CD4-positive, CD25-positive, alpha-beta regulatory T cell (primary cell): ENCODE data around the gene LZTR1. TPM values are rescaled to one million over a fixed set of nuclear protein-coding genes. Genes with fewer than 3 reads are reported as not detected.
"Not testable (repeated sequence)": the region's sequence is repeated elsewhere in the genome, so short reads cannot be mapped to it uniquely, and the experiment has no call there.

Experiments used
- ATAC-seq, 2 donors: fragments of 150-1000 bp; cut with Tn5 transposase; one replicate each; pipeline ENCODE4 v1.10.0; 2021; ENCODE audit warnings: low read depth in 2 of 2, moderate number of reproducible peaks in 2 of 2, moderate library complexity in 1 of 2
- DNase-seq, 3 donors: peaks; one replicate each; pipeline versions ENCODE4 v3.0.0 to v3.0.0-alpha.2; 2012 to 2022; ENCODE audit warnings: mixed read lengths in 1 of 3
- H3K27ac ChIP-seq: one replicate; pipeline ENCODE4 v1.7.0; 2013; ENCODE audit warnings: mild to moderate bottlenecking, low read length; ENCODE audit not compliant: insufficient read depth, poor library complexity, severe bottlenecking
- H3K27me3 ChIP-seq: one replicate; pipeline ENCODE4 v1.7.0; 2013; ENCODE audit warnings: low read length; ENCODE audit not compliant: control insufficient read depth, insufficient read depth
- H3K36me3 ChIP-seq: one replicate; pipeline ENCODE4 v1.7.0; 2013; ENCODE audit warnings: mild to moderate bottlenecking, low read length, moderate library complexity; ENCODE audit not compliant: control insufficient read depth, insufficient read depth
- H3K4me1 ChIP-seq: 2 replicates; pipeline ENCODE4 v1.7.0; 2013; ENCODE audit warnings: mild to moderate bottlenecking, low read length; ENCODE audit not compliant: insufficient read depth, control insufficient read depth, poor library complexity, severe bottlenecking
- H3K4me3 ChIP-seq: one replicate; pipeline ENCODE4 v1.7.0; 2013; ENCODE audit warnings: low read depth, mild to moderate bottlenecking, low read length, moderate library complexity
- H3K9me3 ChIP-seq, 2 experiments: 1 replicate in 1 of 2; 2 replicates in 1 of 2; pipeline ENCODE4 v1.7.0; 2013; ENCODE audit warnings: low read length in 2 of 2, mild to moderate bottlenecking in 1 of 2, moderate library complexity in 1 of 2; ENCODE audit not compliant: control insufficient read depth in 2 of 2
- H3K27ac Mint-ChIP-seq, 3 donors: one replicate each; pipeline ENCODE4 v1.8.0; 2020 to 2022; ENCODE audit warnings: mild to moderate bottlenecking in 3 of 3, mixed read lengths in 3 of 3, moderate library complexity in 2 of 3
- H3K27me3 Mint-ChIP-seq: one replicate; pipeline ENCODE4 v1.8.0; 2022; ENCODE audit warnings: mild to moderate bottlenecking, mixed read lengths
- H3K36me3 Mint-ChIP-seq: one replicate; pipeline ENCODE4 v1.8.0; 2020; ENCODE audit warnings: mixed read lengths
- H3K4me1 Mint-ChIP-seq, 4 donors: one replicate each; pipeline ENCODE4 v1.8.0; 2020 to 2022; ENCODE audit warnings: mixed read lengths in 4 of 4, mild to moderate bottlenecking in 1 of 4
- H3K4me3 Mint-ChIP-seq, 4 donors: one replicate each; pipeline ENCODE4 v1.8.0; 2020 to 2022; ENCODE audit warnings: mild to moderate bottlenecking in 4 of 4, mixed read lengths in 4 of 4, moderate library complexity in 3 of 4
- H3K9me3 Mint-ChIP-seq, 7 donors: one replicate each; pipeline ENCODE4 v1.8.0; 2020 to 2022; ENCODE audit warnings: mixed read lengths in 7 of 7, mild to moderate bottlenecking in 3 of 7, moderate library complexity in 2 of 7
- polyA plus RNA-seq, 4 donors: library from polyadenylated mRNA; unstranded; fragments of 300-500 nt; fragmentation: Illumina TruSeq; gene quantifications; one replicate each; pipeline ENCODE4 v1.2.3, GENCODE V29; 2021
- total RNA-seq: library from RNA; stranded (reverse); gene quantifications from one replicate; pipeline ENCODE4 v1.2.3, GENCODE V29; 2022

Gene LZTR1
- total and polyA plus RNA-seq, 5 donors from 2014 or later = 9.6 to 69.4 (median 12.1) TPM

GRCh38 chr22:21039158-21039557 lies 57.1 kb downstream of the LZTR1 start:
- H3K4me1 Mint-ChIP-seq, H3K27ac Mint-ChIP-seq, H3K4me3 Mint-ChIP-seq, H3K4me1 ChIP-seq, H3K36me3 Mint-ChIP-seq, H3K9me3 ChIP-seq, H3K27me3 ChIP-seq, ATAC-seq, H3K9me3 Mint-ChIP-seq, H3K4me3 ChIP-seq, H3K27ac ChIP-seq, H3K36me3 ChIP-seq, DNase-seq: not testable (repeated sequence)
- peaks cover 57% of the 10 kb centered on the region for H3K27me3 Mint-ChIP-seq

GRCh38 chr22:21041937-21042336 lies 59.8 kb downstream of the LZTR1 start:
- peaks cover 49% of the 10 kb centered on the region for H3K27me3 Mint-ChIP-seq
- H3K4me3 ChIP-seq = no peak overlapping the region
- peaks cover 0 to 25% (median 15%) of the 10 kb centered on the region in 4 donors for H3K4me1 Mint-ChIP-seq
- H3K9me3 ChIP-seq = no peaks in the 10 kb centered on the region
- H3K27ac ChIP-seq = no peak overlapping the region
- peaks cover 9% of the 10 kb centered on the region for H3K4me1 ChIP-seq
- no peak overlapping the region for H3K4me3 Mint-ChIP-seq
- DNase-seq (no peak), ATAC-seq (no peak)
- H3K36me3 Mint-ChIP-seq = no peaks in the 10 kb centered on the region
- H3K9me3 Mint-ChIP-seq = peaks cover 0 to 1% (median 0%) of the 10 kb centered on the region in 7 donors
- H3K36me3 ChIP-seq = no peaks in the 10 kb centered on the region
- no peaks in the 10 kb centered on the region for H3K27me3 ChIP-seq
- H3K27ac Mint-ChIP-seq = no peak overlapping the region

- ATAC-seq = no peak
- H3K4me3 Mint-ChIP-seq = peak overlapping the region in 3 of 4 donors; percentile 15 to 67 (median 48)
These were observed 61.1 kb downstream of the LZTR1 start for GRCh38 chr22:21042978-21043859.

GRCh38 chr22:21043860-21044535 lies 61.9 kb downstream of the LZTR1 start:
- no peak overlapping the region for H3K4me3 ChIP-seq
- no peak overlapping the region for H3K27ac ChIP-seq
- Mint-ChIP-seq H3K4me1 (peaks cover 0 to 25% (median 15%) of the 10 kb centered on the region in 4 donors), H3K4me3 (peak overlapping the region in 1 of 4 donors; percentile 67), H3K9me3 (peaks cover 0 to 1% (median 0%) of the 10 kb centered on the region in 7 donors), H3K36me3 (no peaks in the 10 kb centered on the region), H3K27me3 (peaks cover 45% of the 10 kb centered on the region), H3K27ac (peak overlapping the region in 1 of 3 donors; percentile 77)
- no peaks in the 10 kb centered on the region for H3K27me3 ChIP-seq
- no peaks in the 10 kb centered on the region for H3K9me3 ChIP-seq
- H3K36me3 ChIP-seq = no peaks in the 10 kb centered on the region
- ATAC-seq = no peak
- H3K4me1 ChIP-seq = peaks cover 9% of the 10 kb centered on the region
- no peak for DNase-seq

More at GRCh38 chr22:21042978-21043859, 61.1 kb downstream of the LZTR1 start:
- peaks cover 0 to 1% (median 0%) of the 10 kb centered on the region in 7 donors for H3K9me3 Mint-ChIP-seq
- peaks cover 9% of the 10 kb centered on the region for H3K4me1 ChIP-seq
- H3K27me3 ChIP-seq = no peaks in the 10 kb centered on the region
- peaks cover 0 to 25% (median 15%) of the 10 kb centered on the region in 4 donors for H3K4me1 Mint-ChIP-seq
- H3K36me3 Mint-ChIP-seq = no peaks in the 10 kb centered on the region
- no peak overlapping the region for H3K27ac ChIP-seq
- no peaks in the 10 kb centered on the region for H3K36me3 ChIP-seq
- H3K27me3 Mint-ChIP-seq = peaks cover 45% of the 10 kb centered on the region
- H3K4me3 ChIP-seq = no peak overlapping the region
- H3K9me3 ChIP-seq = no peaks in the 10 kb centered on the region
- peak overlapping the region in 2 of 3 donors; percentile 29 to 77 for H3K27ac Mint-ChIP-seq
- no peak for DNase-seq

GRCh38 chr22:21044931-21045584 lies 63.0 kb downstream of the LZTR1 start:
- no peaks in the 10 kb centered on the region for H3K36me3 Mint-ChIP-seq
- H3K36me3 ChIP-seq = no peaks in the 10 kb centered on the region
- H3K27me3 Mint-ChIP-seq = peaks cover 42% of the 10 kb centered on the region
- H3K4me1 Mint-ChIP-seq = peaks cover 0 to 25% (median 15%) of the 10 kb centered on the region in 4 donors
- H3K27ac Mint-ChIP-seq = peak overlapping the region in 2 of 3 donors; percentile 38 to 42
- DNase-seq (no peak), ATAC-seq (no peak)
- H3K9me3 Mint-ChIP-seq = peaks cover 0 to 1% (median 0%) of the 10 kb centered on the region in 7 donors
- H3K4me1 ChIP-seq = peaks cover 9% of the 10 kb centered on the region
- no peaks in the 10 kb centered on the region for H3K27me3 ChIP-seq
- H3K27ac ChIP-seq = no peak overlapping the region
- no peaks in the 10 kb centered on the region for H3K9me3 ChIP-seq
- peak overlapping the region in 2 of 4 donors; percentile 52 to 62 for H3K4me3 Mint-ChIP-seq
- H3K4me3 ChIP-seq = no peak overlapping the region

- Mint-ChIP-seq H3K27ac (peak within 1 kb of the TSS in 2 of 3 donors; percentile 38 to 42), H3K4me1 (peaks cover 0 to 25% (median 15%) of the 10 kb centered on the region in 4 donors), H3K27me3 (peaks cover 37% of the 10 kb centered on the region), H3K9me3 (peaks cover 0 to 1% (median 0%) of the 10 kb centered on the region in 7 donors), H3K36me3 (no peaks in the 10 kb centered on the region), H3K4me3 (peak within 1 kb of the TSS in 3 of 4 donors; percentile 52 to 79 (median 62))
- no peaks in the 10 kb centered on the region for H3K9me3 ChIP-seq
- no peak within 1 kb of the TSS for H3K27ac ChIP-seq
- no peaks in the 10 kb centered on the region for H3K36me3 ChIP-seq
- peak; percentile 8 to 71 (median 52) for DNase-seq
- peak; percentile 72 to 77 for ATAC-seq
- no peaks in the 10 kb centered on the region for H3K27me3 ChIP-seq
- peaks cover 9% of the 10 kb centered on the region for H3K4me1 ChIP-seq
- H3K4me3 ChIP-seq = no peak within 1 kb of the TSS
These were observed 63.6 kb downstream of the LZTR1 start, which contains the start of gene LRRC74B for GRCh38 chr22:21045585-21046294. Gene LRRC74B (plus strand): TSS chr22:21045946. CDS start chr22:21045987, 41 bp downstream.
